Measurements from ENCODE around the gene ADAMTSL3. TPM values are rescaled to one million over a fixed set of nuclear protein-coding genes. Genes with fewer than 3 reads are reported as not detected.

The ADAMTSL3 gene
- polyA plus RNA-seq, 1 of the 3 experiments (the other 2 are of a cell fraction): 0.02 TPM

DNA sequence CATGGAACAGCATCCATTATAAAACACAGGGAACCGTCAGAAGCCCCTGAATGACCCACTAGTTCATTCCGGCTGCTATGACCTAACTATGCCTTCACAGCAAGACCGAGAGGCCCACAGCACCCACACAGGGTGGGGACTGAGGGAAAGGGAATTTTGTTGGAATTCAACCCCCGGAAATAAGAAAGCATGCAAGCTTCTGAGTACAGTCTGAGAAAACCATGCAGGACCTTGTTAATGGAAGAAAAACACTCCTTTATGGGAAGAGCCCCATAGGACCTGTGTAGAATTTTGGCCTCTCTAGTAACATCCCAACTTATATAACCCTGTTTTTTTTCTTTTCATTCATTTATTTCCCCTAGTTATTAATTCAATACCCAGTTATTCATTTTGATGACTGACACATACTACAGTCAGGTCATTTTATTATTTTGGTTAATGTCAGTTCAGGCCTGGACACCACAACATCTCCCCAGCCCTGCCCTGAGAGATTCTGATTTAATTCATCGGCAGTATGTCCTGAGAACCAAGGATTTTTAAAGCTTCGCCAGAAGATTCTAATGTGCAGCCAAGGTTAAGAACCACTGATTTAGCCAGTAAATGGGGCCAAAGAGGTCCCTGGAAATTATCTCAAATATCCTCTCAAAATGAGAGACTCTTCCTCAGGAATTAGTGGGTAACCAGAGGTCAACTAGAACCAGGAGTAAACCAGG is 350.0 kb downstream of the ADAMTSL3 start:
- no peak overlapping the region for H3K4me3 ChIP-seq (ENCODE audit: low read depth in 2 of 2, low read length in 1 of 2)
- no peak overlapping the region for H3K9ac ChIP-seq
- no peaks in the 10 kb centered on the region for H3K4me1 ChIP-seq (ENCODE audit: control insufficient read depth in 1 of 2, insufficient read depth in 2 of 2, low read depth in 1 of 2, low read length in 1 of 2)
- no peaks in the 10 kb centered on the region for H3K36me3 ChIP-seq (replicated peaks in 1 of 2; ENCODE audit: control insufficient read depth in 1 of 2, insufficient read depth in 2 of 2, low read length in 1 of 2)
- 0 out of 2 replicates have a peak, but pooled peaks cover 4% of the 10 kb centered on the region for H3K27me3 ChIP-seq (ENCODE audit: insufficient read depth)
- 21% methylated on average over 6 of the region's 6 CpGs for WGBS (ENCODE audit: low lambda C conversion rate)
- ChIA-PET CTCF (no interaction called here), POLR2A (no interaction called here)
- no peak for DNase-seq
- H3K9me2 ChIP-seq: no peaks in the 10 kb centered on the region
- no peak overlapping the region for H3K27ac ChIP-seq (ENCODE audit: low read depth in 2 of 2, low read length in 1 of 2)
- H3K9me3 ChIP-seq: no peaks in the 10 kb centered on the region
- no peaks in the 10 kb centered on the region for H4K20me1 ChIP-seq (ENCODE audit: insufficient read depth)
- H3K79me2 ChIP-seq (ENCODE audit: insufficient read depth): no peaks in the 10 kb centered on the region
- TF ChIP-seq SIN3A (IDR thresholded peaks at IDR 0.05; ENCODE audit: borderline replicate concordance, low read depth, low read length) (no peak), EZH2phosphoT487 (IDR thresholded peaks at IDR 0.05; ENCODE audit: borderline replicate concordance, low read depth) (no peak), CHD2 (IDR thresholded peaks at IDR 0.05; ENCODE audit: low read length, partially characterized antibody) (no peak), SMC3 (IDR thresholded peaks at IDR 0.05; ENCODE audit: low read depth, low read length) (no peak), REST (IDR thresholded peaks at IDR 0.05; ENCODE audit: low read depth, low read length) (no peak), TAF1 (IDR thresholded peaks at IDR 0.05; ENCODE audit: borderline replicate concordance, low read depth, low read length) (no peak), RCOR1 (IDR thresholded peaks at IDR 0.05; ENCODE audit: low read length) (no peak), JUND (IDR thresholded peaks at IDR 0.05) (no peak), NRF1 (IDR thresholded peaks at IDR 0.05; ENCODE audit: low read depth, low read length) (no peak), RFX5 (IDR thresholded peaks at IDR 0.05; ENCODE audit: low read length) (no peak), FOXM1 (IDR thresholded peaks at IDR 0.05; ENCODE audit: low read depth) (no peak), GABPA (IDR thresholded peaks at IDR 0.05; ENCODE audit: low read depth) (no peak), FOSL2 (IDR thresholded peaks at IDR 0.05; ENCODE audit: borderline replicate concordance, low read depth) (no peak), YY1 (IDR thresholded peaks at IDR 0.05; ENCODE audit: low read depth) (no peak), FOXJ3 (CRISPR knock-in tag; IDR thresholded peaks at IDR 0.05) (no peak)
- TF ChIP-seq, protein P1, sequence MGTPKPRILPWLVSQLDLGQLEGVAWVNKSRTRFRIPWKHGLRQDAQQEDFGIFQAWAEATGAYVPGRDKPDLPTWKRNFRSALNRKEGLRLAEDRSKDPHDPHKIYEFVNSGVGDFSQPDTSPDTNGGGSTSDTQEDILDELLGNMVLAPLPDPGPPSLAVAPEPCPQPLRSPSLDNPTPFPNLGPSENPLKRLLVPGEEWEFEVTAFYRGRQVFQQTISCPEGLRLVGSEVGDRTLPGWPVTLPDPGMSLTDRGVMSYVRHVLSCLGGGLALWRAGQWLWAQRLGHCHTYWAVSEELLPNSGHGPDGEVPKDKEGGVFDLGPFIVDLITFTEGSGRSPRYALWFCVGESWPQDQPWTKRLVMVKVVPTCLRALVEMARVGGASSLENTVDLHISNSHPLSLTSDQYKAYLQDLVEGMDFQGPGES (IDR thresholded peaks at IDR 0.05; ENCODE audit: low read depth, low read length): no peak
- TF ChIP-seq, protein P2, sequence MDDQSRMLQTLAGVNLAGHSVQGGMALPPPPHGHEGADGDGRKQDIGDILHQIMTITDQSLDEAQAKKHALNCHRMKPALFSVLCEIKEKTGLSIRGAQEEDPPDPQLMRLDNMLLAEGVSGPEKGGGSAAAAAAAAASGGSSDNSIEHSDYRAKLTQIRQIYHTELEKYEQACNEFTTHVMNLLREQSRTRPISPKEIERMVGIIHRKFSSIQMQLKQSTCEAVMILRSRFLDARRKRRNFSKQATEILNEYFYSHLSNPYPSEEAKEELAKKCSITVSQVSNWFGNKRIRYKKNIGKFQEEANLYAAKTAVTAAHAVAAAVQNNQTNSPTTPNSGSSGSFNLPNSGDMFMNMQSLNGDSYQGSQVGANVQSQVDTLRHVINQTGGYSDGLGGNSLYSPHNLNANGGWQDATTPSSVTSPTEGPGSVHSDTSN (IDR thresholded peaks at IDR 0.05): no peak
- TF ChIP-seq, protein P3, sequence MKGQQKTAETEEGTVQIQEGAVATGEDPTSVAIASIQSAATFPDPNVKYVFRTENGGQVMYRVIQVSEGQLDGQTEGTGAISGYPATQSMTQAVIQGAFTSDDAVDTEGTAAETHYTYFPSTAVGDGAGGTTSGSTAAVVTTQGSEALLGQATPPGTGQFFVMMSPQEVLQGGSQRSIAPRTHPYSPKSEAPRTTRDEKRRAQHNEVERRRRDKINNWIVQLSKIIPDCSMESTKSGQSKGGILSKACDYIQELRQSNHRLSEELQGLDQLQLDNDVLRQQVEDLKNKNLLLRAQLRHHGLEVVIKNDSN (IDR thresholded peaks at IDR 0.05; ENCODE audit: borderline replicate concordance, low read depth): no peak
- TF ChIP-seq, protein P4, sequence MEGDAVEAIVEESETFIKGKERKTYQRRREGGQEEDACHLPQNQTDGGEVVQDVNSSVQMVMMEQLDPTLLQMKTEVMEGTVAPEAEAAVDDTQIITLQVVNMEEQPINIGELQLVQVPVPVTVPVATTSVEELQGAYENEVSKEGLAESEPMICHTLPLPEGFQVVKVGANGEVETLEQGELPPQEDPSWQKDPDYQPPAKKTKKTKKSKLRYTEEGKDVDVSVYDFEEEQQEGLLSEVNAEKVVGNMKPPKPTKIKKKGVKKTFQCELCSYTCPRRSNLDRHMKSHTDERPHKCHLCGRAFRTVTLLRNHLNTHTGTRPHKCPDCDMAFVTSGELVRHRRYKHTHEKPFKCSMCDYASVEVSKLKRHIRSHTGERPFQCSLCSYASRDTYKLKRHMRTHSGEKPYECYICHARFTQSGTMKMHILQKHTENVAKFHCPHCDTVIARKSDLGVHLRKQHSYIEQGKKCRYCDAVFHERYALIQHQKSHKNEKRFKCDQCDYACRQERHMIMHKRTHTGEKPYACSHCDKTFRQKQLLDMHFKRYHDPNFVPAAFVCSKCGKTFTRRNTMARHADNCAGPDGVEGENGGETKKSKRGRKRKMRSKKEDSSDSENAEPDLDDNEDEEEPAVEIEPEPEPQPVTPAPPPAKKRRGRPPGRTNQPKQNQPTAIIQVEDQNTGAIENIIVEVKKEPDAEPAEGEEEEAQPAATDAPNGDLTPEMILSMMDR (IDR thresholded peaks at IDR 0.05): no peak
- H3K4me2 ChIP-seq: no peak overlapping the region
- no peaks in the 10 kb centered on the region for H3F3A ChIP-seq (replicated peaks; ENCODE audit: insufficient read depth)
- H2AFZ ChIP-seq (ENCODE audit: low read depth): no peak overlapping the region

All from SK-N-SH (cell line).